Upper lobe of left lung (tissue), 4 donors: ENCODE measurements around the gene DNAJB2.

Source experiments
- CTCF ChIP-seq, 6 experiments: fragments of 450-650 bp in 4 of 6; fragments of 200-600 bp in 2 of 6; sonication (generic) in 2 of 6; IDR thresholded peaks; one replicate each; pipeline ENCODE4 v1.5.1; 2016 to 2019; ENCODE audit warnings: antibody characterized with exemption in 6 of 6
- EP300 ChIP-seq, 4 donors: sonication (generic); formaldehyde crosslinking; IDR thresholded peaks; one replicate each; pipeline ENCODE4 v1.5.1; 2017; ENCODE audit warnings: antibody characterized with exemption in 4 of 4, control low read depth in 2 of 4
- POLR2A ChIP-seq, 4 donors: fragments of 450-650 bp; IDR thresholded peaks; one replicate each; pipeline ENCODE4 v1.5.1; 2016 to 2017; ENCODE audit warnings: antibody characterized with exemption in 4 of 4, mild to moderate bottlenecking in 2 of 4
- POLR2AphosphoS5 ChIP-seq, 2 donors: sonication (generic); formaldehyde crosslinking; IDR thresholded peaks; one replicate each; pipeline ENCODE4 v1.5.1; 2017; ENCODE audit warnings: antibody characterized with exemption in 2 of 2

DNA sequence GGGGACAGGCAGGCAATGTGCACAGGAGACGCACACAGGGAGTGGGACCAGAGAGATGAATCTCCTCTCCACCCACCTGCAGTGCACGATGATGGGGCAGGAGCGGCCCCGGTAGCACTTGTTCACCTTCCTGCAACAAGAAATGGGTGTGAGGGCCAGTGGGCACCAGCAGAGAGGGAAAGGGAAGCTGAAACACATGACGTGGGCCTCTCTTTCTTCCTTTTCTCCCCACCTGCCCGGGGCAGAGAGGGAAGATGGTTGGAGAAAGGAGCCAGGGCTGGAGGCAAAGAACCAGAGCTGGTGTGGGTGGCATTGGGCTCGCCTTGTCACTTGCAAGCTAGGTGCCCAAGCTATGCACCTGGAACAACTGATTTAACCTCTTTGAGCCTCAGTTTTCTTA, 12.2 kb downstream of the DNAJB2 start:
- TF ChIP-seq POLR2A (IDR thresholded peaks at IDR 0.05), result no peak
- TF ChIP-seq CTCF (IDR thresholded peaks at IDR 0.05), result no peak
- no peak for TF ChIP-seq POLR2AphosphoS5 (IDR thresholded peaks at IDR 0.05)
- TF ChIP-seq EP300 (IDR thresholded peaks at IDR 0.05), result no peak
